GM21825 (cell line): ENCODE data around the gene LHFPL2.
A peak's percentile ranks its signal among the peaks of the same experiment; 100 is the strongest.
"Not testable (repeated sequence)": the region's sequence is repeated elsewhere in the genome, so short reads cannot be mapped to it uniquely, and the experiment has no call there.

Source experiments
- ATAC-seq: cut with Tn5 transposase; IDR thresholded peaks from one replicate; pipeline ENCODE4 v1.9.1; 2021; ENCODE audit warnings: mild to moderate bottlenecking, moderate library complexity; ENCODE audit not compliant: unreplicated experiment

Gene LHFPL2

GRCh38 chr5:78648359-78649210 lies at the start of gene LHFPL2:
TSS of gene LHFPL2 (minus strand) at chr5:78648772. CDS start at chr5:78510213, 138,559 bp downstream.
- ATAC-seq: peak; percentile 53

GRCh38 chr5:78696637-78697036 lies 48.1 kb upstream of the LHFPL2 start:
- ATAC-seq: no peak

- ATAC-seq: not testable (repeated sequence)
These were observed 47.5 kb upstream of the LHFPL2 start for GRCh38 chr5:78696052-78696451.

GRCh38 chr5:78693339-78693738 lies 44.8 kb upstream of the LHFPL2 start:
- no peak for ATAC-seq

GRCh38 chr5:78691084-78691960 lies 42.8 kb upstream of the LHFPL2 start:
- no peak for ATAC-seq

GRCh38 chr5:78690253-78690972 lies 41.8 kb upstream of the LHFPL2 start:
- ATAC-seq: no peak

GRCh38 chr5:78689540-78690252 lies 41.1 kb upstream of the LHFPL2 start:
- no peak for ATAC-seq

- not testable (repeated sequence) for ATAC-seq
These were observed 38.9 kb upstream of the LHFPL2 start for GRCh38 chr5:78687514-78687913.

- ATAC-seq: not testable (repeated sequence)
These were observed 35.3 kb upstream of the LHFPL2 start for GRCh38 chr5:78683905-78684304.

GRCh38 chr5:78679905-78680304 lies 31.3 kb upstream of the LHFPL2 start:
- no peak for ATAC-seq

- ATAC-seq: no peak
These were observed 29.5 kb upstream of the LHFPL2 start for GRCh38 chr5:78677777-78678668.

- no peak for ATAC-seq
These were observed 27.6 kb upstream of the LHFPL2 start for GRCh38 chr5:78675956-78676730.

GRCh38 chr5:78673827-78674226 lies 25.3 kb upstream of the LHFPL2 start:
- not testable (repeated sequence) for ATAC-seq

- ATAC-seq: no peak
These were observed 23.6 kb upstream of the LHFPL2 start for GRCh38 chr5:78672154-78672553.

- ATAC-seq: no peak
These were observed 23.0 kb upstream of the LHFPL2 start for GRCh38 chr5:78671609-78672008.

- ATAC-seq: no peak
These were observed 22.2 kb upstream of the LHFPL2 start for GRCh38 chr5:78670701-78671269.

- ATAC-seq: no peak
These were observed 20.8 kb upstream of the LHFPL2 start for GRCh38 chr5:78669331-78669730.

GRCh38 chr5:78667461-78668103 lies 19.0 kb upstream of the LHFPL2 start:
- no peak for ATAC-seq
